ENCODE results near the gene TEX11.

- TF ChIP-seq CTCF (IDR thresholded peaks at IDR 0.05) (no peak), POLR2A (IDR thresholded peaks at IDR 0.05) (no peak)
Observed at GRCh38 chrX:70635227-70635626, 273.3 kb downstream of the TEX11 start.

Data from stomach (tissue), 4 donors.